K562 (cell line): Measurements from ENCODE around the gene GALNS. TPM values are rescaled to one million over a fixed set of nuclear protein-coding genes. Genes with fewer than 3 reads are reported as not detected.

Source experiments
- CTBP1 ChIP-seq: fragments of 450-650 bp; IDR thresholded peaks from 2 replicates; pipeline ENCODE4 v1.6.1; 2016; ENCODE audit warnings: borderline replicate concordance
- EGR1 ChIP-seq: fragments of 450-650 bp; conservative IDR thresholded peaks from 2 replicates; pipeline ENCODE4 v1.6.1; 2017; ENCODE audit warnings: mild to moderate bottlenecking
- FOSL1 ChIP-seq: fragments of 200-800 bp; sonication (Bioruptor generic); conservative IDR thresholded peaks from 2 replicates; pipeline ENCODE4 v1.6.1; 2016; ENCODE audit warnings: missing genetic modification characterization, missing compliant biosample characterization
- NBN ChIP-seq: fragments of 450-650 bp; IDR thresholded peaks from 2 replicates; pipeline ENCODE4 v1.6.1; 2016; ENCODE audit warnings: low read depth, mild to moderate bottlenecking
- NCOA2 ChIP-seq, 2 experiments: fragments of 450-650 bp; IDR thresholded peaks; 2 replicates each; pipeline ENCODE4 v1.6.1; 2018; ENCODE audit warnings: mild to moderate bottlenecking in 2 of 2, moderate library complexity in 1 of 2; ENCODE audit not compliant: partially characterized antibody in 2 of 2
- NFATC3 ChIP-seq: fragments of 450-650 bp; IDR thresholded peaks from 2 replicates; pipeline ENCODE4 v1.6.1; 2017; ENCODE audit warnings: mild to moderate bottlenecking
- NR1H2 ChIP-seq: sonication (generic); formaldehyde crosslinking; IDR thresholded peaks from 2 replicates; pipeline ENCODE4 v1.4.0; 2020; ENCODE audit warnings: mild to moderate bottlenecking, missing genetic modification reagents
- POLR3A ChIP-seq: IDR thresholded peaks from 2 replicates; pipeline ENCODE4 v1.6.1; 2011; ENCODE audit warnings: borderline replicate concordance, mild to moderate bottlenecking, moderate library complexity; ENCODE audit not compliant: insufficient read length, insufficient read depth; ENCODE audit errors: extremely low read depth
- RHOXF2B ChIP-seq: fragments of 250-450 bp; sonication (Bioruptor Pico); conservative IDR thresholded peaks from 2 replicates; pipeline ENCODE4 v1.5.1; 2021
- SLC30A9 ChIP-seq: fragments of 250-450 bp; sonication (Bioruptor Pico); IDR thresholded peaks from 2 replicates; pipeline ENCODE4 v1.8.0; 2022; ENCODE audit warnings: mild to moderate bottlenecking, moderate library complexity
- SREBF2 ChIP-seq: sonication (generic); formaldehyde crosslinking; IDR thresholded peaks from 2 replicates; pipeline ENCODE4 v1.4.0; 2020; ENCODE audit warnings: mild to moderate bottlenecking, missing genetic modification reagents
- TARDBP ChIP-seq: fragments of 450-650 bp; IDR thresholded peaks from 2 replicates; pipeline ENCODE4 v1.6.1; 2016
- TCF3 ChIP-seq: sonication (generic); formaldehyde crosslinking; IDR thresholded peaks from 2 replicates; pipeline ENCODE4 v1.4.0; 2020; ENCODE audit warnings: mild to moderate bottlenecking, missing genetic modification reagents
- TCF7 ChIP-seq: sonication (generic); IDR thresholded peaks from 2 replicates; pipeline ENCODE4 v1.6.1; 2016; ENCODE audit warnings: antibody characterized with exemption, borderline replicate concordance
- ZNF174 ChIP-seq: fragments of 250-450 bp; sonication (Bioruptor Pico); IDR thresholded peaks from 2 replicates; pipeline ENCODE4 v1.4.0; 2020; ENCODE audit warnings: mild to moderate bottlenecking
- ZNF184 ChIP-seq: sonication (generic); formaldehyde crosslinking; IDR thresholded peaks from 2 replicates; pipeline ENCODE4 v1.5.0; 2020; ENCODE audit warnings: missing genetic modification reagents
- polyA plus RNA-seq, 8 experiments: library from polyadenylated mRNA; depleted of rRNA in 4 of 8; stranded (reverse) in 5 of 8; unstranded in 3 of 8; fragments of >200 nt; fragmentation: Nextera tagmentation in 2 of 8; fragmentation: Illumina TruSeq in 1 of 8; extraction: Ambion mirVana in 2 of 8; extraction: Trizol in 1 of 8; gene quantifications; 2 replicates each; pipeline versions ENCODE4 v1.2.1 to v1.2.3, GENCODE V29; 2011 to 2014; ENCODE audit warnings: inconsistent platforms in 1 of 8, missing spikeins in 1 of 8
- total RNA-seq, 7 experiments: library from RNA; depleted of rRNA in 6 of 7; stranded (reverse); fragments of >200 nt in 6 of 7; fragmentation: Illumina TruSeq in 2 of 7; extraction: Trizol in 2 of 7; gene quantifications; 2 replicates each; pipeline versions ENCODE4 v1.2.1 to v1.2.3, GENCODE V29; 2011 to 2021; ENCODE audit warnings: low replicate concordance in 1 of 7
- TF ChIP-seq, protein P1 (sequence below): fragments of 250-450 bp; sonication (Bioruptor Pico); IDR thresholded peaks from 2 replicates; pipeline ENCODE4 v1.5.0; 2022; ENCODE audit warnings: mild to moderate bottlenecking
- TF ChIP-seq, protein P2 (sequence below), 2 experiments: fragments of 150-350 bp in 1 of 2; IDR thresholded peaks; 2 replicates each; pipeline ENCODE4 v1.6.1; 2012 to 2016; ENCODE audit warnings: low read depth in 2 of 2, low read length in 2 of 2, mild to moderate bottlenecking in 1 of 2, moderate library complexity in 1 of 2
- TF ChIP-seq, protein P3 (sequence below): fragments of 250-450 bp; sonication (Bioruptor Pico); IDR thresholded peaks from 2 replicates; pipeline ENCODE4 v1.4.0; 2020; ENCODE audit warnings: borderline replicate concordance
- TF ChIP-seq, protein P4 (sequence below): IDR thresholded peaks from 2 replicates; pipeline ENCODE4 v1.6.1; 2016; ENCODE audit warnings: missing genetic modification characterization, missing compliant biosample characterization

Gene GALNS
- total and polyA plus RNA-seq, 9 of the 15 experiments (the other 6 are each of a cell fraction or from before 2014, with no cell fraction given), result 0.38 to 13.2 (median 4.3) TPM

DNA sequence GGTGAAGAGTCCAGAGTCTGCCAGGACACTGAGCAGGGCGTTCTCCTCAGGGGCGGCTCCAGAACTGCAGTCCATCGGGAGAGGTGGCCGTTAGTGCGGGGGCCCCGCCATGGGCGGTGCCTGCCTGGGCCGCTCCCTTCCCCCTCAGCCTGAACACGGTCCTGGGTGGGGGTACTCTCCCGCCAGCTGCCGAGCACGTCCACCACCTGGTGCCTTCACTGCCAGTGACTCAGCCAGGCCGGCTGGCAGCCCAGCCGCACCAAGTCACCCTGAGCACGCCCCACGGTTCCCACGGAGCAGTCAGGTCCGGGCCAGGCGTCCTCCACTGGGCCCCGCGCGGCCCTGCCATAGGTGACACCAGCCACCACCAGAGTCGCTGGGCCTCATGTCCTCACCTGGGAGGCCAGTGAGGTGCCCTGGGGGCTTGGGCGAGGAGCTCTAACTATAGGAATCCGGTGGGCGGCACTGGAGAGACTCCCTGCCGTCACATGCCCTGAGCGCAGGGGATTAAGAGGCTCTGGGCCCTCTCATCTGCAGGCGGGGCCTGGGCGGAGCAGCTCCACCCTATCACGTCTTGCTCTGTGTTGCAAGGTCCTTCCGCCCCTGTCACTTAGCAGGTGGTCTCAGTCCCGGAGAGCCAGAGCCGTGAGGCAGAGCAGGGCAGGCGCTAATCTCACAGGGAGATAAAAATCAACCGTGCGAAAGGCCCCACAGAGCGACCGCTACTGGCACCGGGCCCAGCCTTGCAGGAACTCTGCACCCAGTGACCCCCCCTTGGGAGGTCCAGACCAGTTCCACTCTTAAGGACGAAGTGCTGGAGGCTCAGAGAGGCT lies 86.1 kb downstream of the GALNS start (continued):
- TF ChIP-seq, protein P1, sequence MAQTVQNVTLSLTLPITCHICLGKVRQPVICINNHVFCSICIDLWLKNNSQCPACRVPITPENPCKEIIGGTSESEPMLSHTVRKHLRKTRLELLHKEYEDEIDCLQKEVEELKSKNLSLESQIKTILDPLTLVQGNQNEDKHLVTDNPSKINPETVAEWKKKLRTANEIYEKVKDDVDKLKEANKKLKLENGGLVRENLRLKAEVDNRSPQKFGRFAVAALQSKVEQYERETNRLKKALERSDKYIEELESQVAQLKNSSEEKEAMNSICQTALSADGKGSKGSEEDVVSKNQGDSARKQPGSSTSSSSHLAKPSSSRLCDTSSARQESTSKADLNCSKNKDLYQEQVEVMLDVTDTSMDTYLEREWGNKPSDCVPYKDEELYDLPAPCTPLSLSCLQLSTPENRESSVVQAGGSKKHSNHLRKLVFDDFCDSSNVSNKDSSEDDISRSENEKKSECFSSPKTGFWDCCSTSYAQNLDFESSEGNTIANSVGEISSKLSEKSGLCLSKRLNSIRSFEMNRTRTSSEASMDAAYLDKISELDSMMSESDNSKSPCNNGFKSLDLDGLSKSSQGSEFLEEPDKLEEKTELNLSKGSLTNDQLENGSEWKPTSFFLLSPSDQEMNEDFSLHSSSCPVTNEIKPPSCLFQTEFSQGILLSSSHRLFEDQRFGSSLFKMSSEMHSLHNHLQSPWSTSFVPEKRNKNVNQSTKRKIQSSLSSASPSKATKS, result no peak
- TF ChIP-seq POLR3A (no peak), ZNF184 (CRISPR knock-in tag) (no peak), SLC30A9 (CRISPR knock-in tag) (no peak), FOSL1 (peak; percentile 57), SREBF2 (CRISPR knock-in tag) (no peak), NCOA2 (IDR thresholded peaks at IDR 0.05; ENCODE audit: partially characterized antibody in 2 of 2) (no peak), ZNF174 (CRISPR knock-in tag) (no peak), RHOXF2B (no peak), TCF3 (CRISPR knock-in tag) (peak; percentile 40), TARDBP (peak; percentile 15; the same call in 1 of the 2 replicates), NR1H2 (CRISPR knock-in tag) (peak; percentile 57; the same call in 1 of the 2 replicates), NBN (peak; percentile 96), EGR1 (peak; percentile 61), CTBP1 (peak; percentile 96), NFATC3 (no peak), TCF7 (0 out of 2 replicates have a peak, but pooled peaks have one; percentile 33)
- TF ChIP-seq, protein P2, sequence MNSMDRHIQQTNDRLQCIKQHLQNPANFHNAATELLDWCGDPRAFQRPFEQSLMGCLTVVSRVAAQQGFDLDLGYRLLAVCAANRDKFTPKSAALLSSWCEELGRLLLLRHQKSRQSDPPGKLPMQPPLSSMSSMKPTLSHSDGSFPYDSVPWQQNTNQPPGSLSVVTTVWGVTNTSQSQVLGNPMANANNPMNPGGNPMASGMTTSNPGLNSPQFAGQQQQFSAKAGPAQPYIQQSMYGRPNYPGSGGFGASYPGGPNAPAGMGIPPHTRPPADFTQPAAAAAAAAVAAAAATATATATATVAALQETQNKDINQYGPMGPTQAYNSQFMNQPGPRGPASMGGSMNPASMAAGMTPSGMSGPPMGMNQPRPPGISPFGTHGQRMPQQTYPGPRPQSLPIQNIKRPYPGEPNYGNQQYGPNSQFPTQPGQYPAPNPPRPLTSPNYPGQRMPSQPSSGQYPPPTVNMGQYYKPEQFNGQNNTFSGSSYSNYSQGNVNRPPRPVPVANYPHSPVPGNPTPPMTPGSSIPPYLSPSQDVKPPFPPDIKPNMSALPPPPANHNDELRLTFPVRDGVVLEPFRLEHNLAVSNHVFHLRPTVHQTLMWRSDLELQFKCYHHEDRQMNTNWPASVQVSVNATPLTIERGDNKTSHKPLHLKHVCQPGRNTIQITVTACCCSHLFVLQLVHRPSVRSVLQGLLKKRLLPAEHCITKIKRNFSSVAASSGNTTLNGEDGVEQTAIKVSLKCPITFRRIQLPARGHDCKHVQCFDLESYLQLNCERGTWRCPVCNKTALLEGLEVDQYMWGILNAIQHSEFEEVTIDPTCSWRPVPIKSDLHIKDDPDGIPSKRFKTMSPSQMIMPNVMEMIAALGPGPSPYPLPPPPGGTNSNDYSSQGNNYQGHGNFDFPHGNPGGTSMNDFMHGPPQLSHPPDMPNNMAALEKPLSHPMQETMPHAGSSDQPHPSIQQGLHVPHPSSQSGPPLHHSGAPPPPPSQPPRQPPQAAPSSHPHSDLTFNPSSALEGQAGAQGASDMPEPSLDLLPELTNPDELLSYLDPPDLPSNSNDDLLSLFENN (IDR thresholded peaks at IDR 0.05; ENCODE audit: low read depth in 2 of 2, low read length in 2 of 2), result no peak
- TF ChIP-seq, protein P3, sequence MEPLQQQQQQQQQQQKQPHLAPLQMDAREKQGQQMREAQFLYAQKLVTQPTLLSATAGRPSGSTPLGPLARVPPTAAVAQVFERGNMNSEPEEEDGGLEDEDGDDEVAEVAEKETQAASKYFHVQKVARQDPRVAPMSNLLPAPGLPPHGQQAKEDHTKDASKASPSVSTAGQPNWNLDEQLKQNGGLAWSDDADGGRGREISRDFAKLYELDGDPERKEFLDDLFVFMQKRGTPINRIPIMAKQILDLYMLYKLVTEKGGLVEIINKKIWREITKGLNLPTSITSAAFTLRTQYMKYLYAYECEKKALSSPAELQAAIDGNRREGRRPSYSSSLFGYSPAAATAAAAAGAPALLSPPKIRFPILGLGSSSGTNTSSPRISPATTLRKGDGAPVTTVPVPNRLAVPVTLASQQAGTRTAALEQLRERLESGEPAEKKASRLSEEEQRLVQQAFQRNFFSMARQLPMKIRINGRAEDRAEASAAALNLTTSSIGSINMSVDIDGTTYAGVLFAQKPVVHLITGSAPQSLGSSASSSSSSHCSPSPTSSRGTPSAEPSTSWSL (CRISPR knock-in tag), result no peak
- TF ChIP-seq, protein P4, sequence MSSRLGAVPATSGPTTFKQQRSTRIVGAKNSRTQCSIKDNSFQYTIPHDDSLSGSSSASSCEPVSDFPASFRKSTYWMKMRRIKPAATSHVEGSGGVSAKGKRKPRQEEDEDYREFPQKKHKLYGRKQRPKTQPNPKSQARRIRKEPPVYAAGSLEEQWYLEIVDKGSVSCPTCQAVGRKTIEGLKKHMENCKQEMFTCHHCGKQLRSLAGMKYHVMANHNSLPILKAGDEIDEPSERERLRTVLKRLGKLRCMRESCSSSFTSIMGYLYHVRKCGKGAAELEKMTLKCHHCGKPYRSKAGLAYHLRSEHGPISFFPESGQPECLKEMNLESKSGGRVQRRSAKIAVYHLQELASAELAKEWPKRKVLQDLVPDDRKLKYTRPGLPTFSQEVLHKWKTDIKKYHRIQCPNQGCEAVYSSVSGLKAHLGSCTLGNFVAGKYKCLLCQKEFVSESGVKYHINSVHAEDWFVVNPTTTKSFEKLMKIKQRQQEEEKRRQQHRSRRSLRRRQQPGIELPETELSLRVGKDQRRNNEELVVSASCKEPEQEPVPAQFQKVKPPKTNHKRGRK (tag), result no peak
